H1 (cell line): ENCODE data around the gene DELE1. TPM values are rescaled to one million over a fixed set of nuclear protein-coding genes. Genes with fewer than 3 reads are reported as not detected.

Source experiments
- CTCF ChIA-PET: fragments of 300-600 bp; sonication (Branson Sonifier 250); formaldehyde crosslinking; loops from one replicate; lab custom pipeline; 2021; ENCODE audit not compliant: partially characterized antibody; lab: Charles Lee
- POLR2A ChIA-PET: fragments of 300-600 bp; sonication (Branson Sonifier 250); formaldehyde crosslinking; loops from one replicate; lab custom pipeline; 2021; ENCODE audit warnings: inconsistent platforms; ENCODE audit not compliant: partially characterized antibody; lab: Charles Lee
- DNase-seq, 2 experiments: peaks; one replicate each; pipeline versions ENCODE4 v3.0.0 to v3.0.0-alpha.2; 2010 to 2022; ENCODE audit warnings: low spot score in 2 of 2, low read depth in 1 of 2, mixed read lengths in 1 of 2
- FAIRE-seq: peaks from 2 replicates; lab custom pipeline; 2011; peaks lifted over from hg19 to GRCh38; lab: Jason Lieb, UNC
- H2AFZ ChIP-seq: 2 replicates; pipeline ENCODE4 v1.8.1; 2012; ENCODE audit warnings: low read length, inconsistent platforms
- H2AK5ac ChIP-seq: 2 replicates; pipeline ENCODE4 v1.6.1; 2013; ENCODE audit warnings: low read depth, low read length
- H2BK120ac ChIP-seq: replicated peaks from 2 replicates; pipeline ENCODE3; 2013; ENCODE audit warnings: low read depth, low read length, inconsistent platforms
- H2BK12ac ChIP-seq: 2 replicates; pipeline ENCODE4 v1.6.1; 2013; ENCODE audit warnings: low read depth, low read length
- H2BK15ac ChIP-seq: 2 replicates; pipeline ENCODE4 v1.6.1; 2013; ENCODE audit warnings: low read length
- H2BK20ac ChIP-seq: 2 replicates; pipeline ENCODE4 v1.6.1; 2013; ENCODE audit warnings: low read length
- H2BK5ac ChIP-seq: 2 replicates; pipeline ENCODE4 v1.6.1; 2013; ENCODE audit warnings: low read depth, low read length
- H3K14ac ChIP-seq: 2 replicates; pipeline ENCODE4 v1.6.1; 2013; ENCODE audit warnings: inconsistent platforms; ENCODE audit not compliant: insufficient read length
- H3K18ac ChIP-seq: 2 replicates; pipeline ENCODE4 v1.6.1; 2013; ENCODE audit warnings: low read length; ENCODE audit errors: extremely low read depth
- H3K23ac ChIP-seq: 2 replicates; pipeline ENCODE4 v1.6.1; 2013; ENCODE audit warnings: inconsistent platforms; ENCODE audit not compliant: insufficient read length
- H3K23me2 ChIP-seq: 2 replicates; pipeline ENCODE4 v1.6.1; 2013; ENCODE audit warnings: low read depth, low read length
- H3K27ac ChIP-seq: 2 replicates; pipeline ENCODE4 v1.6.1; 2011; ENCODE audit warnings: low read depth, low read length, inconsistent platforms
- H3K27me3 ChIP-seq, 4 experiments: replicated peaks in 1 of 4; 1 replicate in 1 of 4; 2 replicates in 3 of 4; pipeline versions ENCODE4 v1.6.1 to v1.8.1; 2011 to 2013; ENCODE audit warnings: low read length in 3 of 4, mild to moderate bottlenecking in 3 of 4, inconsistent platforms in 2 of 4, mixed read lengths in 2 of 4, moderate library complexity in 1 of 4; ENCODE audit not compliant: control insufficient read depth in 3 of 4, insufficient read depth in 3 of 4; ENCODE audit errors: extremely low read depth in 1 of 4
- H3K36me3 ChIP-seq, 4 experiments: 2 replicates each; pipeline versions ENCODE4 v1.6.1 to v1.8.1; 2011 to 2013; ENCODE audit warnings: mild to moderate bottlenecking in 4 of 4, low read length in 3 of 4, moderate library complexity in 2 of 4, control low read depth in 1 of 4, inconsistent platforms in 1 of 4; ENCODE audit not compliant: insufficient read depth in 4 of 4, control insufficient read depth in 2 of 4
- H3K4ac ChIP-seq: replicated peaks from 2 replicates; pipeline ENCODE3; 2013; ENCODE audit warnings: low read length, low read depth, mixed read lengths, inconsistent platforms; ENCODE audit not compliant: insufficient read length
- H3K4me1 ChIP-seq, 4 experiments: replicated peaks in 1 of 4; 1 replicate in 1 of 4; 2 replicates in 3 of 4; pipeline versions ENCODE4 v1.6.1 to v1.8.1; 2011 to 2013; ENCODE audit warnings: low read length in 3 of 4, inconsistent platforms in 2 of 4, mixed read lengths in 1 of 4; ENCODE audit not compliant: insufficient read depth in 4 of 4, control insufficient read depth in 3 of 4
- H3K4me2 ChIP-seq, 2 experiments: 2 replicates each; pipeline versions ENCODE4 v1.6.1 to v1.8.1; 2011 to 2013; ENCODE audit warnings: low read depth in 2 of 2, low read length in 2 of 2, control low read depth in 1 of 2, inconsistent platforms in 1 of 2, mild to moderate bottlenecking in 1 of 2; ENCODE audit not compliant: insufficient read depth in 1 of 2
- H3K4me3 ChIP-seq, 4 experiments: fragments of 200-600, 300-600 bp in 1 of 4; sonication (generic), shearing (Covaris generic), sonication (Bioruptor Twin) in 1 of 4; 2 replicates each; pipeline versions ENCODE4 v1.5.1 to v1.8.1; 2011 to 2016; ENCODE audit warnings: low read length in 4 of 4, low read depth in 3 of 4, control low read depth in 2 of 4, inconsistent platforms in 2 of 4, mild to moderate bottlenecking in 2 of 4, mixed read lengths in 1 of 4, moderate library complexity in 1 of 4; ENCODE audit not compliant: insufficient read depth in 2 of 4; ENCODE audit errors: extremely low read depth in 1 of 4
- H3K56ac ChIP-seq: replicated peaks from 2 replicates; pipeline ENCODE3; 2013; ENCODE audit warnings: low read depth, mild to moderate bottlenecking, mixed read lengths, low read length, inconsistent platforms; ENCODE audit not compliant: insufficient read length
- H3K79me1 ChIP-seq: 2 replicates; pipeline ENCODE4 v1.6.1; 2013; ENCODE audit warnings: low read depth, low read length, control low read depth
- H3K79me2 ChIP-seq, 2 experiments: 2 replicates each; pipeline versions ENCODE4 v1.6.1 to v1.8.1; 2012 to 2013; ENCODE audit warnings: low read length in 2 of 2, mild to moderate bottlenecking in 2 of 2, inconsistent platforms in 1 of 2; ENCODE audit not compliant: insufficient read depth in 2 of 2, control insufficient read depth in 1 of 2
- H3K9ac ChIP-seq, 4 experiments: replicated peaks in 1 of 4; 1 replicate in 1 of 4; 2 replicates in 3 of 4; pipeline versions ENCODE4 v1.6.1 to v1.8.1; 2011 to 2013; ENCODE audit warnings: low read depth in 3 of 4, low read length in 3 of 4, control low read depth in 2 of 4, mild to moderate bottlenecking in 2 of 4, moderate library complexity in 2 of 4, inconsistent platforms in 1 of 4; ENCODE audit errors: extremely low read depth in 1 of 4
- H3K9me3 ChIP-seq, 2 experiments: 2 replicates each; pipeline versions ENCODE4 v1.6.1 to v1.8.1; 2012 to 2013; ENCODE audit warnings: mild to moderate bottlenecking in 2 of 2, moderate library complexity in 2 of 2, control low read depth in 1 of 2, inconsistent platforms in 1 of 2, low read depth in 1 of 2, low read length in 1 of 2, mixed read lengths in 1 of 2; ENCODE audit not compliant: insufficient read depth in 2 of 2
- H4K20me1 ChIP-seq, 2 experiments: replicated peaks in 1 of 2; 2 replicates each; pipeline versions ENCODE3 to v1.8.1; 2011 to 2013; ENCODE audit warnings: inconsistent platforms in 2 of 2, low read length in 2 of 2, mild to moderate bottlenecking in 1 of 2; ENCODE audit not compliant: insufficient read depth in 2 of 2, control insufficient read depth in 1 of 2
- H4K5ac ChIP-seq: 2 replicates; pipeline ENCODE4 v1.6.1; 2013; ENCODE audit warnings: low read length, low read depth, mixed read lengths, inconsistent platforms; ENCODE audit not compliant: insufficient read length
- H4K8ac ChIP-seq: 2 replicates; pipeline ENCODE4 v1.8.0; 2013; ENCODE audit warnings: mild to moderate bottlenecking, moderate library complexity, low read length, inconsistent platforms; ENCODE audit not compliant: insufficient read depth; ENCODE audit errors: extremely low read depth
- H4K91ac ChIP-seq: replicated peaks from 2 replicates; pipeline ENCODE3; 2013; ENCODE audit warnings: low read length, mixed read lengths, inconsistent platforms; ENCODE audit not compliant: insufficient read length
- ASH2L ChIP-seq: fragments of 200-600, 300-600 bp; sonication (generic); IDR thresholded peaks from one replicate; pipeline ENCODE4 v1.7.1; 2017; ENCODE audit warnings: low read length
- KDM1A ChIP-seq: fragments of 200-600, 300-600 bp; sonication (generic); IDR thresholded peaks from 2 replicates; pipeline ENCODE4 v1.7.1; 2016; ENCODE audit warnings: mild to moderate bottlenecking, low read length, borderline replicate concordance
- KDM4A ChIP-seq: IDR thresholded peaks from one replicate; pipeline ENCODE4 v1.7.1; 2012; ENCODE audit warnings: low read depth, mild to moderate bottlenecking, moderate library complexity, low read length, inconsistent platforms; ENCODE audit not compliant: severe bottlenecking
- PHF8 ChIP-seq: fragments of 200-600 bp; sonication (generic); conservative IDR thresholded peaks from 2 replicates; pipeline ENCODE4 v1.7.1; 2012; ENCODE audit warnings: low read depth, mild to moderate bottlenecking, inconsistent platforms, low read length, moderate library complexity
- SRF ChIP-seq: IDR thresholded peaks from 2 replicates; pipeline ENCODE4 v1.6.1; 2011; ENCODE audit warnings: mild to moderate bottlenecking, low read depth, low read length, moderate library complexity
- WGBS, 2 experiments: shearing (Covaris generic) in 1 of 2; methylation state at CpG; one replicate each; pipeline versions ENCODE4 v1.1.6 to v1.1.7; 2013 to 2015; ENCODE audit warnings: low lambda C conversion rate in 2 of 2, mixed read lengths in 2 of 2, inconsistent platforms in 1 of 2, low coverage in 1 of 2, missing lambda C conversion rate in 1 of 2; ENCODE audit not compliant: insufficient replicate concordance in 2 of 2, insufficient coverage in 1 of 2, insufficient read length in 1 of 2; ENCODE audit errors: extremely low coverage in 1 of 2, missing lambda C conversion rate in 1 of 2; 5-methylcytosine and 5-hydroxymethylcytosine counted together
- polyA plus RNA-seq, 7 experiments: library from polyadenylated mRNA; depleted of rRNA in 3 of 7; stranded (reverse) in 5 of 7; unstranded in 2 of 7; fragments of >200 nt in 5 of 7; fragments of 200-250 nt in 2 of 7; gene quantifications; 1 replicate in 5 of 7; 2 replicates in 1 of 7; 4 replicates in 1 of 7; pipeline versions ENCODE4 v1.2.1 to v1.2.3, GENCODE V29; 2011 to 2013; ENCODE audit warnings: missing spikeins in 2 of 7, mixed read lengths in 2 of 7
- total RNA-seq: library from RNA; stranded (reverse); fragmentation: NEBNext Ultra II Directional; extraction: Animal tissue kit (Norgen Biotek cat#: 25700); gene quantifications from 2 replicates; pipeline ENCODE4 v1.2.1, GENCODE V29; 2021

Gene DELE1
- total and polyA plus RNA-seq, 2 of the 8 experiments (the other 6 are each of a cell fraction or from before 2014, with no cell fraction given): 61.4 to 114 TPM

- no peak overlapping the region for H4K8ac ChIP-seq
- H3K79me1 ChIP-seq: no peaks in the 10 kb centered on the region
- peak overlapping the region; percentile 50; the same call in 1 of the 2 replicates for H2BK15ac ChIP-seq
- H3K4ac ChIP-seq: no peak overlapping the region
- TF ChIP-seq SRF (no peak), KDM4A (no peak), ASH2L (no peak), PHF8 (no peak), KDM1A (0 out of 2 replicates have a peak, but pooled peaks have one; percentile 35)
- no peaks in the 10 kb centered on the region for H4K20me1 ChIP-seq
- H3K4me1 ChIP-seq: peaks cover 4 to 10% (median 6%) of the 10 kb centered on the region in 4 experiments; a peak in 6 of 7 replicates
- no peak overlapping the region for H2AK5ac ChIP-seq
- H3K23ac ChIP-seq: no peak overlapping the region
- no peaks in the 10 kb centered on the region for H3K9me3 ChIP-seq
- H3K27me3 ChIP-seq: peaks cover 3 to 17% (median 7%) of the 10 kb centered on the region in 4 experiments
- H3K4me3 ChIP-seq: peak overlapping the region in 1 of 4 experiments; percentile 64; a peak in 2 of 8 replicates
- H3K36me3 ChIP-seq: no peaks in the 10 kb centered on the region
- no peak overlapping the region for H2AFZ ChIP-seq
- H4K5ac ChIP-seq: no peak overlapping the region
- H3K23me2 ChIP-seq: peaks cover 3% of the 10 kb centered on the region; the same call in 1 of the 2 replicates
- H3K14ac ChIP-seq: no peak overlapping the region
- H2BK5ac ChIP-seq: no peak overlapping the region
- ChIA-PET CTCF (interaction anchor here (0.9 to 5.4 kb wide), 17 partner anchors 8 to 223 kb away, joined by 3 to 58 read pairs (median 6); partner anchors contain the start of genes DELE1, PCDH1 and RNF14), POLR2A (interaction anchor here (0.8 to 5.0 kb wide), 8 partner anchors 9 to 239 kb away, joined by 3 to 36 read pairs (median 4); partner anchors contain the start of gene DELE1)
- no peak overlapping the region for H3K18ac ChIP-seq
- H2BK12ac ChIP-seq: no peak overlapping the region; the same call in 1 of the 2 replicates
- peak overlapping the region in 1 of 2 experiments; percentile 70; a peak in 1 of 4 replicates for H3K4me2 ChIP-seq
- H3K9ac ChIP-seq: no peak overlapping the region
- H3K79me2 ChIP-seq: no peaks in the 10 kb centered on the region
- no peak overlapping the region for H3K27ac ChIP-seq
- no peak overlapping the region for H2BK120ac ChIP-seq
- FAIRE-seq (no peak), DNase-seq (no peak)
- no peak overlapping the region for H2BK20ac ChIP-seq
- H4K91ac ChIP-seq: no peak overlapping the region
- H3K56ac ChIP-seq: no peak overlapping the region
- 96% methylated on average over 3 of the region's 3 CpGs; no CpG with 5 or more reads in 1 of the 2 experiments for WGBS, 2 experiments
Measured at GRCh38 chr5:141914797-141915196, 8.9 kb upstream of the DELE1 start.
